CD14-positive monocyte (primary cell): ENCODE results near the gene CUX1. TPM values are rescaled to one million over a fixed set of nuclear protein-coding genes. Genes with fewer than 3 reads are reported as not detected.

Experiments used
- DNase-seq, 3 donors: peaks; one replicate each; pipeline ENCODE4 v3.0.0-alpha.2; 2011 to 2022
- H2AFZ ChIP-seq: 2 replicates; pipeline ENCODE4 v1.6.0; 2012; ENCODE audit warnings: mild to moderate bottlenecking, low read depth, low read length, inconsistent platforms; ENCODE audit not compliant: insufficient read depth, poor library complexity, severe bottlenecking
- H3K27ac ChIP-seq, 2 donors: 1 replicate in 1 of 2; 2 replicates in 1 of 2; pipeline ENCODE4 v1.5.1; 2012 to 2013; ENCODE audit warnings: low read length in 2 of 2, control low read depth in 1 of 2, inconsistent platforms in 1 of 2, low read depth in 1 of 2, mild to moderate bottlenecking in 1 of 2
- H3K27me3 ChIP-seq, 2 donors: one replicate each; pipeline versions ENCODE4 v1.6.0 to v1.6.1; 2011 to 2013; ENCODE audit warnings: low read length in 2 of 2; ENCODE audit not compliant: control insufficient read depth in 2 of 2, insufficient read depth in 2 of 2
- H3K36me3 ChIP-seq, 2 donors: replicated peaks in 1 of 2; 1 replicate in 1 of 2; 2 replicates in 1 of 2; pipeline versions ENCODE4 v1.5.1 to v1.6.1; 2012 to 2013; ENCODE audit warnings: low read length in 2 of 2, control low read depth in 1 of 2, inconsistent platforms in 1 of 2, mild to moderate bottlenecking in 1 of 2; ENCODE audit not compliant: insufficient read depth in 2 of 2, control insufficient read depth in 1 of 2
- H3K4me1 ChIP-seq, 2 donors: 1 replicate in 1 of 2; 2 replicates in 1 of 2; pipeline versions ENCODE4 v1.5.1 to v1.6.1; 2012 to 2013; ENCODE audit warnings: low read length in 2 of 2, control low read depth in 1 of 2, inconsistent platforms in 1 of 2, mild to moderate bottlenecking in 1 of 2, moderate library complexity in 1 of 2; ENCODE audit not compliant: insufficient read depth in 2 of 2, control insufficient read depth in 1 of 2
- H3K4me2 ChIP-seq: replicated peaks from 2 replicates; pipeline ENCODE3; 2012; ENCODE audit warnings: low read length, moderate library complexity, mild to moderate bottlenecking; ENCODE audit not compliant: poor library complexity, severe bottlenecking; ENCODE audit errors: extremely low read depth
- H3K4me3 ChIP-seq, 3 experiments: fragments of 200-600 bp in 1 of 3; sonication (generic) in 1 of 3; replicated peaks in 1 of 3; 1 replicate in 2 of 3; 2 replicates in 1 of 3; pipeline ENCODE4 v1.5.1; 2011 to 2013; ENCODE audit warnings: low read length in 3 of 3, mild to moderate bottlenecking in 3 of 3, control low read depth in 2 of 3, low read depth in 2 of 3, inconsistent platforms in 1 of 3, moderate library complexity in 1 of 3
- H3K79me2 ChIP-seq: 2 replicates; pipeline ENCODE4 v1.6.0; 2012; ENCODE audit warnings: mild to moderate bottlenecking, control low read depth, inconsistent platforms, low read length, moderate library complexity; ENCODE audit not compliant: insufficient read depth
- H3K9ac ChIP-seq: 2 replicates; pipeline ENCODE4 v1.6.0; 2017; ENCODE audit warnings: low read length, mild to moderate bottlenecking; ENCODE audit not compliant: insufficient read depth, poor library complexity, severe bottlenecking
- H3K9me3 ChIP-seq, 2 donors: replicated peaks in 1 of 2; 1 replicate in 1 of 2; 2 replicates in 1 of 2; pipeline versions ENCODE4 v1.5.1 to v1.6.1; 2012 to 2013; ENCODE audit warnings: low read length in 2 of 2, control low read depth in 1 of 2; ENCODE audit not compliant: control insufficient read depth in 1 of 2, insufficient read depth in 1 of 2
- H4K20me1 ChIP-seq: 2 replicates; pipeline ENCODE4 v1.6.0; 2012; ENCODE audit warnings: mild to moderate bottlenecking, low read length, control low read depth, moderate library complexity; ENCODE audit not compliant: insufficient read depth
- H3K27ac Mint-ChIP-seq, 7 donors: one replicate each; pipeline ENCODE4 v1.8.0; 2020; ENCODE audit warnings: mild to moderate bottlenecking in 7 of 7, mixed read lengths in 7 of 7, moderate library complexity in 6 of 7, inconsistent platforms in 2 of 7
- H3K27me3 Mint-ChIP-seq, 3 donors: one replicate each; pipeline ENCODE4 v1.8.0; 2021 to 2022; ENCODE audit warnings: low read depth in 3 of 3, mild to moderate bottlenecking in 3 of 3, mixed read lengths in 3 of 3, moderate library complexity in 3 of 3, inconsistent platforms in 1 of 3
- H3K36me3 Mint-ChIP-seq, 2 donors: one replicate each; pipeline ENCODE4 v1.8.0; 2020; ENCODE audit warnings: mixed read lengths in 2 of 2, inconsistent platforms in 1 of 2, mild to moderate bottlenecking in 1 of 2
- H3K4me1 Mint-ChIP-seq: one replicate; pipeline ENCODE4 v1.8.0; 2020; ENCODE audit warnings: mild to moderate bottlenecking, mixed read lengths
- H3K4me3 Mint-ChIP-seq, 2 donors: one replicate each; pipeline ENCODE4 v1.8.0; 2020; ENCODE audit warnings: mild to moderate bottlenecking in 2 of 2, mixed read lengths in 2 of 2, moderate library complexity in 1 of 2
- H3K9me3 Mint-ChIP-seq, 7 donors: one replicate each; pipeline ENCODE4 v1.8.0; 2020 to 2022; ENCODE audit warnings: mixed read lengths in 7 of 7, mild to moderate bottlenecking in 6 of 7, moderate library complexity in 6 of 7, inconsistent platforms in 2 of 7
- WGBS: methylation state at CpG from one replicate; pipeline ENCODE4 v1.1.5; 2013; ENCODE audit warnings: missing lambda C conversion rate; ENCODE audit not compliant: insufficient coverage; 5-methylcytosine and 5-hydroxymethylcytosine counted together
- intact Hi-C, 2 donors: fragments of 100-400 bp; cut with micrococcal nuclease; formaldehyde crosslinking; loops; one replicate each; pipeline versions ENCODE4 v1.15.0 to v1.15.1; 2023
- polyA plus RNA-seq, 3 donors: library from polyadenylated mRNA; depleted of rRNA in 1 of 3; unstranded in 2 of 3; stranded (reverse) in 1 of 3; fragments of 300-500 nt in 2 of 3; fragments of >200 nt in 1 of 3; fragmentation: Illumina TruSeq in 2 of 3; gene quantifications; 1 replicate in 2 of 3; 2 replicates in 1 of 3; pipeline ENCODE4 v1.2.3, GENCODE V29; 2012 to 2021
- TF ChIP-seq, protein P1 (sequence below): fragments of 200-600 bp; IDR thresholded peaks from one replicate; pipeline ENCODE4 v1.8.0; 2022; ENCODE audit warnings: antibody characterized with exemption, mild to moderate bottlenecking

Gene CUX1
- polyA plus RNA-seq, 3 donors = 17.6 to 38.0 (median 28.0) TPM

DNA sequence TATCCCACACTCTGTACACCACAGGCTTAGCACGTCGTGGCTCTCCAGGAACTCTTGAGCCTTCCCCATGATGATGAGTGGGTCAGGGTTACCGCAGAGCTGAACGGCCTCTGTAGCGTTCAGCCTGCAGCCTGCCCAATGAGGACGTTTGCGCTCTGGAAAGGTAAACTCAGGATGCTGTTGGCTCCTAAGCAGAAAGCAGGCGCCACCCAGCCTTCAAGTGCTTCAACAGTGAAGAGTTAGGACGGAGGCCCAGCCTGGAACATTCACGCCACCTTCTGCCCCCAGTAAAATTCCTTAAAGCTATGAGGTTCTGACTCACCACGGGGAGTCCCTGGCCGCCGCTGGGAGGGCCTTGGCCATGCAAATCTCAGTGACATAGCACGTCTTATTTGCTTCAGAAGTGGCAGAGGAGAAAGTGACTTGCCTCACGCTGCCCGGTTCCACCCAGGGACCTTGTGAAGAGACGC lies 307.7 kb downstream of the CUX1 start:
- H3K36me3 ChIP-seq = peaks cover 25 to 61% of the 10 kb centered on the region in 2 donors
- DNase-seq = peak in 1 of 3 donors; percentile 65
- H3K27me3 Mint-ChIP-seq = peaks cover 0 to 2% (median 0%) of the 10 kb centered on the region in 3 donors
- H3K4me1 ChIP-seq = peaks cover 25% of the 10 kb centered on the region in 2 donors
- H3K4me2 ChIP-seq = no peak overlapping the region
- no peak overlapping the region for H3K4me3 Mint-ChIP-seq
- H4K20me1 ChIP-seq = peaks cover 9% of the 10 kb centered on the region
- H2AFZ ChIP-seq = no peak overlapping the region
- no peaks in the 10 kb centered on the region for H3K27me3 ChIP-seq
- TF ChIP-seq, protein P1, sequence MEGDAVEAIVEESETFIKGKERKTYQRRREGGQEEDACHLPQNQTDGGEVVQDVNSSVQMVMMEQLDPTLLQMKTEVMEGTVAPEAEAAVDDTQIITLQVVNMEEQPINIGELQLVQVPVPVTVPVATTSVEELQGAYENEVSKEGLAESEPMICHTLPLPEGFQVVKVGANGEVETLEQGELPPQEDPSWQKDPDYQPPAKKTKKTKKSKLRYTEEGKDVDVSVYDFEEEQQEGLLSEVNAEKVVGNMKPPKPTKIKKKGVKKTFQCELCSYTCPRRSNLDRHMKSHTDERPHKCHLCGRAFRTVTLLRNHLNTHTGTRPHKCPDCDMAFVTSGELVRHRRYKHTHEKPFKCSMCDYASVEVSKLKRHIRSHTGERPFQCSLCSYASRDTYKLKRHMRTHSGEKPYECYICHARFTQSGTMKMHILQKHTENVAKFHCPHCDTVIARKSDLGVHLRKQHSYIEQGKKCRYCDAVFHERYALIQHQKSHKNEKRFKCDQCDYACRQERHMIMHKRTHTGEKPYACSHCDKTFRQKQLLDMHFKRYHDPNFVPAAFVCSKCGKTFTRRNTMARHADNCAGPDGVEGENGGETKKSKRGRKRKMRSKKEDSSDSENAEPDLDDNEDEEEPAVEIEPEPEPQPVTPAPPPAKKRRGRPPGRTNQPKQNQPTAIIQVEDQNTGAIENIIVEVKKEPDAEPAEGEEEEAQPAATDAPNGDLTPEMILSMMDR = no peak
- peaks cover 5% of the 10 kb centered on the region for H3K79me2 ChIP-seq
- H3K9me3 Mint-ChIP-seq = no peaks in the 10 kb centered on the region
- peaks cover 24% of the 10 kb centered on the region for H3K4me1 Mint-ChIP-seq
- H3K27ac ChIP-seq = no peak overlapping the region
- no peak overlapping the region for H3K4me3 ChIP-seq
- H3K9ac ChIP-seq = no peak overlapping the region
- H3K36me3 Mint-ChIP-seq = peaks cover 45 to 70% of the 10 kb centered on the region in 2 donors
- intact Hi-C loops = no loop called here
- 88% methylated on average over 12 of the region's 17 CpGs for WGBS
- no peaks in the 10 kb centered on the region for H3K9me3 ChIP-seq
- H3K27ac Mint-ChIP-seq = peak overlapping the region in 1 of 7 donors; percentile 71

DNA sequence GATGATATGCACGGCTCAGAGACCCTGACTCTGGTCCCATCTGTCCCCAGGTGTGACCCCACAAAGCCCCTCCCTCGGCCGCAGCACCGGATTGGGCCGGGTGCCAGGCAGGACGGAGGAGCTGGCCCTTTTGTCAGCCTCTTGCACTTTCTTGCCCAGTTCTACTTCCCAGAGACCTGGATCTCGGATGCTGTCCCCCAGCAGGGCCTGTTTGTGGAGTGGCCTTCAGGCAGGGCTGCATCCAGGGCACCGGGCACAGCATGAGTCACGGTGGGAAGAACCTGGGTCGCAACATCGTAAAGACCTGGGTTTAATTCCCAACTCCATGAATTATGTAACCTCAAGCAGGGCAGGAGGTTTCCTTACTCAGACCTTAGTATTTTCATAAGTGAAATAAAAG lies 310.9 kb downstream of the CUX1 start:
- peaks cover 0 to 2% (median 0%) of the 10 kb centered on the region in 3 donors for H3K27me3 Mint-ChIP-seq
- Histone ChIP-seq H2AFZ (no peak overlapping the region), H4K20me1 (no peaks in the 10 kb centered on the region), H3K4me2 (no peak overlapping the region), H3K4me1 (peaks cover 17 to 18% of the 10 kb centered on the region in 2 donors), H3K9ac (no peak overlapping the region), H3K27ac (no peak overlapping the region), H3K27me3 (no peaks in the 10 kb centered on the region), H3K9me3 (no peaks in the 10 kb centered on the region), H3K79me2 (no peaks in the 10 kb centered on the region), H3K36me3 (peaks cover 25 to 61% of the 10 kb centered on the region in 2 donors), H3K4me3 (no peak overlapping the region)
- DNase-seq = no peak
- H3K4me1 Mint-ChIP-seq = peaks cover 17% of the 10 kb centered on the region
- no peaks in the 10 kb centered on the region for H3K9me3 Mint-ChIP-seq
- no peak overlapping the region for H3K27ac Mint-ChIP-seq
- intact Hi-C loops = no loop called here
- TF ChIP-seq, protein P1 = no peak
- WGBS = 76% methylated on average over 6 of the region's 11 CpGs
- peaks cover 44 to 73% of the 10 kb centered on the region in 2 donors for H3K36me3 Mint-ChIP-seq
- H3K4me3 Mint-ChIP-seq = no peak overlapping the region
